GM12801 (cell line): ENCODE data around the gene PLK5.

Experiments
- TF ChIP-seq, protein P1 (sequence below): IDR thresholded peaks from one replicate; pipeline ENCODE4 v1.5.1; 2011; ENCODE audit warnings: control low read depth; ENCODE audit not compliant: insufficient read length; ENCODE audit errors: extremely low read depth

The PLK5 gene

GRCh38 chr19:1508507-1508856 is 15.4 kb upstream of the PLK5 start:
- TF ChIP-seq, protein P1, sequence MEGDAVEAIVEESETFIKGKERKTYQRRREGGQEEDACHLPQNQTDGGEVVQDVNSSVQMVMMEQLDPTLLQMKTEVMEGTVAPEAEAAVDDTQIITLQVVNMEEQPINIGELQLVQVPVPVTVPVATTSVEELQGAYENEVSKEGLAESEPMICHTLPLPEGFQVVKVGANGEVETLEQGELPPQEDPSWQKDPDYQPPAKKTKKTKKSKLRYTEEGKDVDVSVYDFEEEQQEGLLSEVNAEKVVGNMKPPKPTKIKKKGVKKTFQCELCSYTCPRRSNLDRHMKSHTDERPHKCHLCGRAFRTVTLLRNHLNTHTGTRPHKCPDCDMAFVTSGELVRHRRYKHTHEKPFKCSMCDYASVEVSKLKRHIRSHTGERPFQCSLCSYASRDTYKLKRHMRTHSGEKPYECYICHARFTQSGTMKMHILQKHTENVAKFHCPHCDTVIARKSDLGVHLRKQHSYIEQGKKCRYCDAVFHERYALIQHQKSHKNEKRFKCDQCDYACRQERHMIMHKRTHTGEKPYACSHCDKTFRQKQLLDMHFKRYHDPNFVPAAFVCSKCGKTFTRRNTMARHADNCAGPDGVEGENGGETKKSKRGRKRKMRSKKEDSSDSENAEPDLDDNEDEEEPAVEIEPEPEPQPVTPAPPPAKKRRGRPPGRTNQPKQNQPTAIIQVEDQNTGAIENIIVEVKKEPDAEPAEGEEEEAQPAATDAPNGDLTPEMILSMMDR, result no peak

GRCh38 chr19:1509602-1510441 is 14.1 kb upstream of the PLK5 start:
- TF ChIP-seq, protein P1, result no peak

- TF ChIP-seq, protein P1, result no peak
These were observed 13.5 kb upstream of the PLK5 start for GRCh38 chr19:1510442-1510806.

- TF ChIP-seq, protein P1, result no peak
These were observed 13.1 kb upstream of the PLK5 start for GRCh38 chr19:1510807-1511206.

DNA sequence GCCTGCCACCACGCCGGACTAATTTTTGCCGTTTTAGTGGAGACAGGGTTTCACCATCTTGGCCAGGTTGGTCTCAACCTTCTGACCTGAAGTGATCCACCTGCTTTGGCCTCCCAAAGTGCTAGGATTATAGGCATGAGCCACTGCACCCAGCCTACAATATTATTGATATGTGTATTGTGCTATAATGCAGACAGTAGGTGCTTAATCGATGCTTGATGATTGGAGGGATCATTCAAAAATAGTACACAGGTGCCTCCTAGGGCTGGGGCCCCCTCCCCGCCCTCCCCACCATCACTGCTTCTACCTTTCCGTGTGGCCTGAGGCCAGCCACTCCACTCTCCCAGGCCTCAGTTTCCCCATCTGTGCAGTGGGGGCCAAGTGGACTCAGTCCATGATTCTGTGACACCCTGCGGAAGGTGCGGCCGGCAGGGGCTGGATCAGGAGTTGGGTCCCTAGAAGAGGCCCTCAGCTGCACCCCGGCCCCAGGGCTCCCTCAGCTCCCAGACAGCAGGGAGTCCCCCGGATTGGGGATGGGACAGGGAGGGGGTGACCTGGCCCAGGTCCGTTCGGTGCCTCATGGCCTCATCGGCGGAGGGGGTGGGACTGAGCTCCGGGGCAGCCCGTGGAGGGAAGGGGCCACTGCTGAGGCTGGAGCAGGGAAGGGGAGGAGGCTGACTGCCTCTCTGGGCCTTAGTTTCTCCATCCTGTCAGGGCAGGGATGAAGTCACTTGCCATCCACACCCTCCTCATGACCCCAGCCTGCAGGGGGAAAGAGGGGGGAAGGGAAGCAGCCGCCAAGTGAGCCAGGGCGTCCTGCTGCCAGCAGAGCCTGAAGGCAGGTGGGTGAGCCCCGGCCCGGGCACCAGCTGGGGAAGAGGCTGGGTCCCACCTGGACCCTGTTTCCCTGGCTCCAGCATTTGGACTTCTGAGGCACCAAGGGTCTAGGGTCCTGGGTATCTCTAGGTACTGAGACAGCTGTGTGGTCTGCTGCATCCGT is 12.3 kb upstream of the PLK5 start:
- TF ChIP-seq, protein P1, result no peak

- TF ChIP-seq, protein P1, result no peak
These were observed 11.0 kb upstream of the PLK5 start, which contains the start of gene ADAMTSL5 for GRCh38 chr19:1512671-1513498. Gene ADAMTSL5, minus strand, starts transcription at chr19:1513019. Its CDS starts 2,076 bp downstream, at chr19:1510943.
